IMR-90 (cell line): ENCODE results near the gene MARS1. TPM values are rescaled to one million over a fixed set of nuclear protein-coding genes. Genes with fewer than 3 reads are reported as not detected.

Experiments used
- ATAC-seq: fragments of 200-7000 bp; cut with Tn5 transposase; 2 replicates; pipeline ENCODE4 v1.9.1; 2020; ENCODE audit warnings: low read depth, mild to moderate bottlenecking, moderate library complexity
- BruUV-seq: library from RNA; stranded (reverse); fragments of 400-500 nt; replicated peaks from 2 replicates; lab custom pipeline; 2021; lab: Mats Ljungman, UMichigan
- CTCF ChIA-PET: fragments of 300-600 bp; formaldehyde crosslinking; extraction: SDS; loops from one replicate; lab custom pipeline; 2021; ENCODE audit warnings: antibody characterized with exemption; lab: Yijun Ruan, JAX
- POLR2A ChIA-PET: fragments of 300-600 bp; sonication (Branson Sonifier 250); formaldehyde crosslinking; loops from one replicate; lab custom pipeline; 2022; ENCODE audit warnings: antibody characterized with exemption; ENCODE audit not compliant: unreplicated experiment; lab: Charles Lee
- DNase-seq: peaks from one replicate; pipeline ENCODE4 v3.0.0; 2013
- H2AFZ ChIP-seq: replicated peaks from 2 replicates; pipeline ENCODE3; 2013; ENCODE audit warnings: low read length, mild to moderate bottlenecking; ENCODE audit not compliant: poor library complexity
- H2AK5ac ChIP-seq: 2 replicates; pipeline ENCODE4 v1.6.1; 2013; ENCODE audit warnings: low read depth, low read length, inconsistent platforms
- H2AK9ac ChIP-seq: replicated peaks from 2 replicates; pipeline ENCODE3; 2013; ENCODE audit warnings: mild to moderate bottlenecking, low read depth, low read length, moderate library complexity; ENCODE audit not compliant: poor library complexity
- H2BK120ac ChIP-seq: 2 replicates; pipeline ENCODE4 v1.6.1; 2013; ENCODE audit warnings: low read depth, low read length, inconsistent platforms
- H2BK15ac ChIP-seq: 3 replicates; pipeline ENCODE4 v1.6.1; 2013; ENCODE audit warnings: low read depth, low read length, inconsistent platforms
- H2BK20ac ChIP-seq: 2 replicates; pipeline ENCODE4 v1.6.1; 2013; ENCODE audit warnings: low read depth, mild to moderate bottlenecking, inconsistent platforms, low read length, moderate library complexity
- H2BK5ac ChIP-seq: 2 replicates; pipeline ENCODE4 v1.6.1; 2013; ENCODE audit warnings: mild to moderate bottlenecking, low read depth, low read length, inconsistent platforms; ENCODE audit not compliant: poor library complexity, severe bottlenecking
- H3K14ac ChIP-seq: replicated peaks from 2 replicates; pipeline ENCODE4 v1.6.1; 2013; ENCODE audit warnings: low read depth, low read length, inconsistent platforms
- H3K18ac ChIP-seq: 2 replicates; pipeline ENCODE4 v1.6.1; 2013; ENCODE audit warnings: low read depth, low read length, control low read depth
- H3K23ac ChIP-seq: 2 replicates; pipeline ENCODE4 v1.6.1; 2013; ENCODE audit warnings: low read depth, low read length, inconsistent platforms
- H3K27ac ChIP-seq: 2 replicates; pipeline ENCODE4 v1.5.1; 2013; ENCODE audit warnings: mild to moderate bottlenecking, control low read depth, low read length; ENCODE audit not compliant: insufficient read depth
- H3K27me3 ChIP-seq: 2 replicates; pipeline ENCODE4 v1.6.1; 2013; ENCODE audit warnings: low read length; ENCODE audit not compliant: control insufficient read depth, insufficient read depth
- H3K36me3 ChIP-seq: 2 replicates; pipeline ENCODE4 v1.6.1; 2013; ENCODE audit warnings: low read length, mixed read lengths; ENCODE audit not compliant: control insufficient read depth, insufficient read depth
- H3K4ac ChIP-seq: 2 replicates; pipeline ENCODE4 v1.6.1; 2013; ENCODE audit warnings: low read depth, low read length, inconsistent platforms
- H3K4me1 ChIP-seq: 2 replicates; pipeline ENCODE4 v1.6.1; 2013; ENCODE audit warnings: low read length, mixed read lengths; ENCODE audit not compliant: control insufficient read depth, insufficient read depth
- H3K4me2 ChIP-seq: 2 replicates; pipeline ENCODE4 v1.6.1; 2013; ENCODE audit warnings: low read depth, mild to moderate bottlenecking, control low read depth, low read length, moderate library complexity
- H3K4me3 ChIP-seq: 2 replicates; pipeline ENCODE4 v1.5.1; 2013; ENCODE audit warnings: low read depth, mild to moderate bottlenecking, control low read depth, low read length, moderate library complexity; ENCODE audit not compliant: insufficient read depth
- H3K56ac ChIP-seq: 2 replicates; pipeline ENCODE4 v1.6.1; 2013; ENCODE audit warnings: low read length, inconsistent platforms; ENCODE audit not compliant: insufficient read depth; ENCODE audit errors: extremely low read depth
- H3K79me1 ChIP-seq, 2 experiments: 2 replicates each; pipeline ENCODE4 v1.6.1; 2013; ENCODE audit warnings: low read length in 2 of 2, inconsistent platforms in 1 of 2, low read depth in 1 of 2
- H3K9ac ChIP-seq: 2 replicates; pipeline ENCODE4 v1.6.1; 2013; ENCODE audit warnings: low read depth, low read length, control low read depth
- H3K9me1 ChIP-seq: 2 replicates; pipeline ENCODE4 v1.6.1; 2013; ENCODE audit warnings: low read length, inconsistent platforms; ENCODE audit not compliant: insufficient read depth
- H3K9me3 ChIP-seq: 2 replicates; pipeline ENCODE4 v1.6.1; 2013; ENCODE audit warnings: low read length; ENCODE audit not compliant: control insufficient read depth, insufficient read depth
- H4K20me1 ChIP-seq: 2 replicates; pipeline ENCODE4 v1.6.1; 2013; ENCODE audit warnings: low read length, inconsistent platforms; ENCODE audit not compliant: insufficient read depth
- H4K5ac ChIP-seq: 2 replicates; pipeline ENCODE4 v1.6.1; 2013; ENCODE audit warnings: mild to moderate bottlenecking, low read depth, low read length, control low read depth
- H4K8ac ChIP-seq, 2 experiments: 2 replicates each; pipeline ENCODE4 v1.6.1; 2013; ENCODE audit warnings: low read depth in 2 of 2, low read length in 2 of 2, control low read depth in 1 of 2, inconsistent platforms in 1 of 2
- H4K91ac ChIP-seq: 2 replicates; pipeline ENCODE4 v1.6.1; 2013; ENCODE audit warnings: low read depth, low read length, inconsistent platforms; ENCODE audit not compliant: insufficient read depth
- BHLHE40 ChIP-seq: fragments of 150-350 bp; IDR thresholded peaks from 2 replicates; pipeline ENCODE4 v1.6.1; 2016; ENCODE audit warnings: mild to moderate bottlenecking, low read depth, low read length
- CEBPB ChIP-seq: IDR thresholded peaks from 2 replicates; pipeline ENCODE4 v1.6.1; 2012; ENCODE audit warnings: low read depth, low read length, improper control_type of control experiment
- CHD1 ChIP-seq: IDR thresholded peaks from 2 replicates; pipeline ENCODE4 v1.6.1; 2012; ENCODE audit warnings: low read depth, low read length, improper control_type of control experiment
- FOS ChIP-seq: fragments of 150-350 bp; IDR thresholded peaks from 2 replicates; pipeline ENCODE4 v1.6.1; 2016; ENCODE audit warnings: low read depth, low read length
- MAFK ChIP-seq: IDR thresholded peaks from 2 replicates; pipeline ENCODE4 v1.6.1; 2012; ENCODE audit warnings: low read depth, low read length, improper control_type of control experiment
- MAZ ChIP-seq: IDR thresholded peaks from 2 replicates; pipeline ENCODE4 v1.6.1; 2012; ENCODE audit warnings: low read depth, mild to moderate bottlenecking, low read length, improper control_type of control experiment, moderate library complexity, borderline replicate concordance
- NFE2L2 ChIP-seq: fragments of 150-350 bp; IDR thresholded peaks from 2 replicates; pipeline ENCODE4 v1.6.1; 2016; ENCODE audit warnings: low read depth, mild to moderate bottlenecking, low read length
- POLR2A ChIP-seq: IDR thresholded peaks from 2 replicates; pipeline ENCODE4 v1.6.1; 2012; ENCODE audit warnings: mild to moderate bottlenecking, low read depth, low read length
- RAD21 ChIP-seq: IDR thresholded peaks from 2 replicates; pipeline ENCODE4 v1.6.1; 2012; ENCODE audit warnings: low read length, improper control_type of control experiment
- RCOR1 ChIP-seq: IDR thresholded peaks from 2 replicates; pipeline ENCODE4 v1.6.1; 2012; ENCODE audit warnings: mild to moderate bottlenecking, low read length, improper control_type of control experiment; ENCODE audit not compliant: insufficient replicate concordance
- RFX5 ChIP-seq: IDR thresholded peaks from 2 replicates; pipeline ENCODE4 v1.8.0; 2012; ENCODE audit warnings: low read depth, mild to moderate bottlenecking, low read length, moderate library complexity
- SMC3 ChIP-seq: fragments of 150-350 bp; IDR thresholded peaks from 2 replicates; pipeline ENCODE4 v1.6.1; 2016; ENCODE audit warnings: low read depth, mild to moderate bottlenecking, antibody characterized with exemption, low read length, moderate library complexity
- WGBS, 2 experiments: methylation state at CpG; one replicate each; pipeline versions ENCODE4 v1.1.5 to v1.1.7; 2013; ENCODE audit warnings: missing lambda C conversion rate in 2 of 2; ENCODE audit not compliant: insufficient read length in 1 of 2; ENCODE audit errors: extremely low coverage in 2 of 2; 5-methylcytosine and 5-hydroxymethylcytosine counted together
- dilution Hi-C: fragments of 300-500 bp; cut with HindIII; formaldehyde crosslinking; loops from one replicate; pipeline ENCODE4 v1.14.3; 2018; ENCODE audit warnings: low sequenced_read_pairs; ENCODE audit not compliant: unreplicated experiment
- in situ Hi-C: fragments of 300-500 bp; cut with MboI; formaldehyde crosslinking; loops from 3 replicates; pipeline ENCODE4 v1.14.3; 2019; ENCODE audit warnings: low sequenced_read_pairs, inconsistent platforms, mixed read lengths
- intact Hi-C: fragments of 100-400 bp; cut with micrococcal nuclease; formaldehyde crosslinking; loops from 2 replicates; pipeline ENCODE4 v1.10.0; 2022
- polyA plus RNA-seq, 3 experiments: library from polyadenylated mRNA; depleted of rRNA; stranded (reverse); fragments of >200 nt; gene quantifications; 2 replicates each; pipeline ENCODE4 v1.2.3, GENCODE V29; 2012; ENCODE audit warnings: low replicate concordance in 1 of 3
- total RNA-seq: library from RNA; depleted of rRNA; stranded (reverse); fragments of >200 nt; gene quantifications from 2 replicates; pipeline ENCODE4 v1.2.3, GENCODE V29; 2012
- TF ChIP-seq, protein P1 (sequence below): conservative IDR thresholded peaks from 2 replicates; pipeline ENCODE4 v1.5.1; 2012; ENCODE audit warnings: mild to moderate bottlenecking, low read depth, low read length, improper control_type of control experiment
- TF ChIP-seq, protein P2 (sequence below): fragments of 150-350 bp; IDR thresholded peaks from 2 replicates; pipeline ENCODE4 v1.6.1; 2016; ENCODE audit warnings: low read depth, mild to moderate bottlenecking, low read length, moderate library complexity, borderline replicate concordance
- TF ChIP-seq, protein P3 (sequence below): fragments of 150-350 bp; IDR thresholded peaks from 2 replicates; pipeline ENCODE4 v1.6.1; 2017; ENCODE audit warnings: mild to moderate bottlenecking, antibody characterized with exemption, low read length, low read depth

The MARS1 gene
- total and polyA plus RNA-seq, 2 of the 4 experiments (the other 2 are of a cell fraction), result 156 to 164 TPM

DNA sequence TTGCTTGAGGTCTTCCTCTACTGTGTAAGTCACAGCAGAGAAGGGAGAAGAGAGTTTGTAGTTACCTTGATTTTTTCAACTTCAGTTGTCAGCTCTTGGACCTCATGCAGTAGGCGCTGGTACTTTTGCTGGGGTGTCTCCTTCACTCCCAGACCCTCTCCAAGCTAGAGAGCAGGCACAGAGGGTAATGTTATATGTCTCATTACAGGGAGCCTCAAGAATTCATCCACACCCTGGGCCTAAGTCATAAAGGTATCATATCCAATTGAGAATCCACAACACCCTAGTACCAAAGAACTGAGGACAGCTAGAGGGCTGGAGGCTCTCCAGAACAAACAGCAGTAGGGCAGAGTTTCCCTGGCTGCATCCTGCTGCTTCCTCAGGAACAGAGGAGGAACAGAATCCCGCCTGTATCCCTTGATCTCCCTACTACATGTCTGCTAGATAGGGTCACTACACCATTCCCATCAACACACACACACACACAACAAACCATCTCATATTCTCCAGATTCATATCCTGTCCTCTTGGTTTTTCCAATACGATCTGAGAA lies 47.2 kb downstream of the MARS1 start:
- Histone ChIP-seq H3K14ac (no peak overlapping the region), H4K8ac (no peak overlapping the region), H3K27ac (no peak overlapping the region), H3K56ac (no peak overlapping the region), H3K79me1 (peaks cover 28 to 53% of the 10 kb centered on the region in 2 experiments), H3K9me1 (peaks cover 8% of the 10 kb centered on the region; the same call in 1 of the 2 replicates), H4K91ac (no peak overlapping the region), H2AK5ac (no peak overlapping the region), H3K27me3 (no peaks in the 10 kb centered on the region), H2AK9ac (no peak overlapping the region), H3K4me1 (no peaks in the 10 kb centered on the region), H3K4me3 (no peak overlapping the region), H2BK120ac (no peak overlapping the region), H2BK20ac (no peak overlapping the region), H2BK15ac (no peak overlapping the region), H4K5ac (no peak overlapping the region), H3K4ac (no peak overlapping the region), H3K4me2 (no peak overlapping the region), H2AFZ (no peak overlapping the region), H4K20me1 (peaks cover 2% of the 10 kb centered on the region; the same call in 1 of the 2 replicates), H2BK5ac (no peak overlapping the region), H3K9ac (no peak overlapping the region), H3K9me3 (no peaks in the 10 kb centered on the region), H3K18ac (no peak overlapping the region), H3K23ac (no peak overlapping the region), H3K36me3 (peaks cover 69% of the 10 kb centered on the region)
- BruUV-seq, result no TSS peak
- DNase-seq, result no peak
- POLR2A ChIA-PET, result no interaction called here
- ATAC-seq, result no peak
- in situ Hi-C loops (no loop called here), intact Hi-C loops (no loop called here), dilution Hi-C loops (no loop called here)
- CTCF ChIA-PET, result no interaction called here
- no CpG with 5 or more reads among the region's 3 CpGs for WGBS, 2 experiments
- no peak for TF ChIP-seq CEBPB
- TF ChIP-seq RFX5, result no peak
- no peak for TF ChIP-seq RAD21
- TF ChIP-seq SMC3, result no peak
- no peak for TF ChIP-seq RCOR1
- TF ChIP-seq MAFK, result no peak
- no peak for TF ChIP-seq FOS
- TF ChIP-seq, protein P1, sequence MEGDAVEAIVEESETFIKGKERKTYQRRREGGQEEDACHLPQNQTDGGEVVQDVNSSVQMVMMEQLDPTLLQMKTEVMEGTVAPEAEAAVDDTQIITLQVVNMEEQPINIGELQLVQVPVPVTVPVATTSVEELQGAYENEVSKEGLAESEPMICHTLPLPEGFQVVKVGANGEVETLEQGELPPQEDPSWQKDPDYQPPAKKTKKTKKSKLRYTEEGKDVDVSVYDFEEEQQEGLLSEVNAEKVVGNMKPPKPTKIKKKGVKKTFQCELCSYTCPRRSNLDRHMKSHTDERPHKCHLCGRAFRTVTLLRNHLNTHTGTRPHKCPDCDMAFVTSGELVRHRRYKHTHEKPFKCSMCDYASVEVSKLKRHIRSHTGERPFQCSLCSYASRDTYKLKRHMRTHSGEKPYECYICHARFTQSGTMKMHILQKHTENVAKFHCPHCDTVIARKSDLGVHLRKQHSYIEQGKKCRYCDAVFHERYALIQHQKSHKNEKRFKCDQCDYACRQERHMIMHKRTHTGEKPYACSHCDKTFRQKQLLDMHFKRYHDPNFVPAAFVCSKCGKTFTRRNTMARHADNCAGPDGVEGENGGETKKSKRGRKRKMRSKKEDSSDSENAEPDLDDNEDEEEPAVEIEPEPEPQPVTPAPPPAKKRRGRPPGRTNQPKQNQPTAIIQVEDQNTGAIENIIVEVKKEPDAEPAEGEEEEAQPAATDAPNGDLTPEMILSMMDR, result no peak
- no peak for TF ChIP-seq NFE2L2
- TF ChIP-seq, protein P2, sequence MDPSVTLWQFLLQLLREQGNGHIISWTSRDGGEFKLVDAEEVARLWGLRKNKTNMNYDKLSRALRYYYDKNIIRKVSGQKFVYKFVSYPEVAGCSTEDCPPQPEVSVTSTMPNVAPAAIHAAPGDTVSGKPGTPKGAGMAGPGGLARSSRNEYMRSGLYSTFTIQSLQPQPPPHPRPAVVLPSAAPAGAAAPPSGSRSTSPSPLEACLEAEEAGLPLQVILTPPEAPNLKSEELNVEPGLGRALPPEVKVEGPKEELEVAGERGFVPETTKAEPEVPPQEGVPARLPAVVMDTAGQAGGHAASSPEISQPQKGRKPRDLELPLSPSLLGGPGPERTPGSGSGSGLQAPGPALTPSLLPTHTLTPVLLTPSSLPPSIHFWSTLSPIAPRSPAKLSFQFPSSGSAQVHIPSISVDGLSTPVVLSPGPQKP, result no peak
- TF ChIP-seq CHD1, result no peak
- TF ChIP-seq BHLHE40, result no peak
- TF ChIP-seq, protein P3, sequence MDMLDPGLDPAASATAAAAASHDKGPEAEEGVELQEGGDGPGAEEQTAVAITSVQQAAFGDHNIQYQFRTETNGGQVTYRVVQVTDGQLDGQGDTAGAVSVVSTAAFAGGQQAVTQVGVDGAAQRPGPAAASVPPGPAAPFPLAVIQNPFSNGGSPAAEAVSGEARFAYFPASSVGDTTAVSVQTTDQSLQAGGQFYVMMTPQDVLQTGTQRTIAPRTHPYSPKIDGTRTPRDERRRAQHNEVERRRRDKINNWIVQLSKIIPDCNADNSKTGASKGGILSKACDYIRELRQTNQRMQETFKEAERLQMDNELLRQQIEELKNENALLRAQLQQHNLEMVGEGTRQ, result no peak
- TF ChIP-seq POLR2A, result no peak
- no peak for TF ChIP-seq MAZ
